HG03066 (cell line): ENCODE data around the gene C3orf18.

ENCODE experiments used
- ATAC-seq: cut with Tn5 transposase; IDR thresholded peaks from one replicate; pipeline ENCODE4 v1.9.1; 2021; ENCODE audit warnings: low read depth; ENCODE audit not compliant: unreplicated experiment

Gene C3orf18

GRCh38 chr3:50567386-50568167, at the start of gene C3orf18:
C3orf18 (minus strand) TSS chr3:50567747; CDS start chr3:50565699, 2,048 bp downstream.
- ATAC-seq, result peak; percentile 62

DNA sequence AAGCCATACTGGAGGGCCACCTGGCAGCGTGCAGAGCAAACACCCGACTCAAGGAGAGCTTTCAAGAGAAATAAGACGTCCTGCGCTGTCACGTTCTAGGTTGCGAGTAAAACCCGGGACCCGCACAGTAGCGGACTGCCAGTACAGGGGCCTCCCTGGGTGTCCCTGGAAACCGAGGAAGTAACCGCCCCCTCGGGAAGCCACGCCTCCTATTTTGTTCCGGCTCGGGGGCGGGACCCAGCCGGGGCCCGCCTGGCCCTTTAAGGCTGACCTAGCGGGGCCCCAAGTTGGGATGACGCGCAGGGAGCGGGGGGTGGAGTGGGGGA, 49.2 kb upstream of the C3orf18 start:
- peak; percentile 58 for ATAC-seq

DNA sequence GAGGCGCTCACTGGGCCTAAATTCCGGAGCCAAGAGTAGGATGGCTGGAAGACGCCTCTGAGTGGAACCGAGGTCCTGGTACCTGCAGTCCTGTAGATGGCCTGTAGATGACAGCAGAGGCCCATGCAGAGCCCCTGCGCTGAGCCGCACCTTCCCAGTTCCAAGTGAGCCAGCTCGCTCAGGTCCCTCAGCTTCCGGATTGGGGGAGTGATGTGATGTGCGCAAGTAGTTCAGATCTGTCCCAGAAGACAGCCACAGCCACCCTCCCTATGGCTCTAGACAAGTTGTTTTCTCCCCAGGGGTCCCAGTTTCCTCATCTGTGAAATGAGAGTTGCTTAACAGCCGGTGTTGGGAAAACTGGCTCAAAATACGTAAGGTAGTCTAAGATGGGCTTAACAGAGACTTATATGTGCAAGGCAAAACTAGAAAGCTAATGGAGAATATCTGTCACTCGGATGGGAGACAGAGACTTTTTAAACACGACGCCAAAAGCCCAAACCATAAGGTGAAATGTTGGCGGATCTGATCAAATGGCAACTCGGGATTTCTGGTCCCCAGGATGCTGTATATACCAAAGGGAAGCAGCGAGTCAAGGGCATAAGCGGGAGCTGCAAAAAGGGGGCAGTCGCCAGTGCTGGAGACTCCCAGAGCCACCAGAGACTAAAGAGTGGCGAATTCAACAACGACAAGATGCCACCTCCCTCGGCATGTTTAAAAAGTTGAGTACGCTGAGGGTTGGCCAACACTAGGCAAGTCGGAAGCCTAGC, 48.6 kb upstream of the C3orf18 start:
- peak; percentile 13 for ATAC-seq

- ATAC-seq, result no peak
Observed at GRCh38 chr3:50615190-50615589, 47.6 kb upstream of the C3orf18 start.

- no peak for ATAC-seq
Observed at GRCh38 chr3:50612970-50613846, 45.7 kb upstream of the C3orf18 start.

DNA sequence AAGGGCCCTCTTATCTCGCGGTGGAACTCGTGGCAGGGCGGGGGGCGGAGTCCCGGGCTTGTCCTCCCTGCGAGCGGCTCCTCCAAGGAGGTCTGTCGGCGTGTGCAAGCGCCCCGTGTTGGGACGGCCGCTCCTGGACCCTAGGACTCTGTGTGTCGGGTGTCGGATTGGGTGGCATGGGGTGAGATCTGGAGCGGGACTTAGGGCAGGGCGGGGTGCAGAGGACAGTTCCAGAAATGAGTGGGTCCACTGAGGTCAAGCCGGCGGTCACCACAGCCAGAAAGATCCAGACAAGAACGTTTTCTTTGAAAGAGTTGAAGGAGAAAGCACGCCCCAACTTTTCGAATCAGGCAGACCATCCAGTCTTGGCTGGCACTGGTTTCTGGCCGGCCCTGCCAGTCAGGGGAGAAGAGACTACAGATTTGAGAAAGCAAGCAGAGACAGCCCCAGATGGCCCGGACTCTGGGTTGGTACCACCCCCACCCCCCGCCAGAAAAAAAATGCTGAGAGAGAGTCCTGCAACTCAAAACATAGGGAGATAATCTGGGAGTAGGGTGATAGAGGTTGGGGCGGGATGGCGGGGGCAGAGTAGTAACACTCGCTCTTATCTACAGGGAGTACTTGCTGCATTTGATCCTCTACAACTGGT, 44.8 kb upstream of the C3orf18 start:
- peak; percentile 9 for ATAC-seq

GRCh38 chr3:50611464-50612233, 44.1 kb upstream of the C3orf18 start, which contains the start of gene CISH:
CISH (minus strand) TSS chr3:50611774; CDS start chr3:50611650, 124 bp downstream.
- ATAC-seq, result peak; percentile 76

GRCh38 chr3:50610992-50611463, 43.5 kb upstream of the C3orf18 start:
- ATAC-seq, result no peak

- no peak for ATAC-seq
Observed at GRCh38 chr3:50610181-50610971, 42.8 kb upstream of the C3orf18 start.

- no peak for ATAC-seq
Observed at GRCh38 chr3:50609763-50610085, 42.2 kb upstream of the C3orf18 start.

DNA sequence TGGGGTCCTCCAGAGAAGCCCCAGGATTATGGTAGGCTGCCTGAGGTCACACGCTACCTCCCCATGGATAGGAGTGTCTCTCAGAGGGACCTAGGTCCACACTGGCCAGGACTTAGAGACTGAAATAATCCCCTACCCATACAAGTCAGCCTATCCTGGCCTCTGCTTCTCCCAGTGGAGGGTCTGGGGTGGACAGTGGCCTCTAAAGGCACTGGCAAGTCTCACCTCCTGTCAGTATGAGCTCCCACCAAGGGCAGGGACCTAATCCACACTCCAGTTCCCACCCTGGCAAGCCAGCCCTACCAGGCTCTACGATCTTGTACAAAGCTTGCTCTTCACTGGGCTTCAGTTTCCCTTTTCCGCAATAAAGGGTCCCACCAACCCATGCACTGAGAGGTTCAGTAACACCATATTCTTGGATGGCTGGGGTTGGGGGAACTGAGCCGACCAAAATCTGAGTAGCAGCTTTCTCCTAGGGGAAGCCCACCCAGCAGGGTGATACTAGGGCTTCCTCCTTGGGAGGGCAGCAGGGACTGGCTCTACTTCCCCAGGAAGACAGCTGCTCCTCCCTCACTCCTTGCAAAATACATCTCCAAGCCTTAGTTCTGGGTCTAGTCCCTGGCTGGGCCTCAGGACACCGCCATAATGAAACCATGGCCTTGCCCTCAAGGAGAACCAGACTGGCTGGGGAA, 41.7 kb upstream of the C3orf18 start:
- ATAC-seq, result no peak

- ATAC-seq, result no peak
Observed at GRCh38 chr3:50608278-50608677, 40.7 kb upstream of the C3orf18 start.

DNA sequence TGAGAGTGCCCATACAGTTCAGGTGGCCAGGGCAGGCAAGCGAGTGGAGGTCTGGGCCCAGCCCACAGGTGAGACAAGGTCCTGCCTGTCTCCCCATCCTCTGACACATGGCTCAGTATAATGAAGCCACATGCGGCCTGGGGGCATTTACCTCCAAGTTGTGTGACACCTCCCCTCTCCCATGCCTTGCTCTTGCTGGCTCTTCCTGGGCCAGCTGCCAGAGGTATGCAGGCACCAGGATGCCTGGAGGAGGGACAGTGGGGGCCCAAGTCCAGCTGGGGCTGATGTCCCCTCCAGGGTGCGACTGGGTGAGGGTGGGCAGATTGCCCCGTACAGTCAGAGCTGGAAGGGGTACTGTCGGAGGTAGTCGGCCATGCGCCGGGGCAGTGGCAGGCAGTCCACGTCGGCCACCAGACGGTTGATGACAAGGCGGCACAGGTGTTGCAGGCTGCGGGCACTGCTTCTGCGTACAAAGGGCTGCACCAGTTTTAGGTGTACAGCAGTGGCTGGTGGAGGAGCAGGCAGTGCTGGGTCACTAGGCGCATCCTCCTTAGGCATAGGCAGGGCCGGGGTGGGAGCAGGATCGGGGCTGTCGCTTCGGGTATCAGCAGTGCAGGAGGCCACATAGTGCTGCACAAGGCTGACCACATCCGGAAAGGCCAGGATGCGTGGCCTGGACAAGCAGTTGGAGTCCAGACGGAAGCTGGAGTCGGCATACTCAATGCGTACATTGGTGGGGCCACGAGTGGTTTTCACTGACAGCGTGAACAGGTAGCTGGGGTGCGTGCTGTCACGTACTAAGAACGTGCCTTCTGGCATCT, 39.9 kb upstream of the C3orf18 start:
- no peak for ATAC-seq

DNA sequence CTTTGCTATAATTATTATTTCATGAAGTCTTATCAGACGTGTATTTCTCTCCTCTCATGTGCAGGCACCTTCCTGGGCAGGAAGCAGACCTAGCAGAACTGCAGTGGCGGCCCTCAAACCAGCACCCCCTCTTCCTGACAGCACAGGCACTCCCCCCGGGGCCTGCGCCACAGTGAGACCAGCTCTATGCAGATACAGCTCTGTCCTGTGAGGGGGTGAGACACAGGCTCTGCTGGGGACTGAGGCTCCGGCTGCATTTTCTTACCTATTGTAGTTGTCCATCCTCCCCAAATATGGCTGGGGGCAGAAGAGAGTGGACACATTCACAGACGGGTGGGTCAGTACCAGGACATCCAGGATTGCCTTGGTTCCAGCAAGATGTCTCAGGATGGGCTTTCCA, 39.0 kb upstream of the C3orf18 start:
- no peak for ATAC-seq

DNA sequence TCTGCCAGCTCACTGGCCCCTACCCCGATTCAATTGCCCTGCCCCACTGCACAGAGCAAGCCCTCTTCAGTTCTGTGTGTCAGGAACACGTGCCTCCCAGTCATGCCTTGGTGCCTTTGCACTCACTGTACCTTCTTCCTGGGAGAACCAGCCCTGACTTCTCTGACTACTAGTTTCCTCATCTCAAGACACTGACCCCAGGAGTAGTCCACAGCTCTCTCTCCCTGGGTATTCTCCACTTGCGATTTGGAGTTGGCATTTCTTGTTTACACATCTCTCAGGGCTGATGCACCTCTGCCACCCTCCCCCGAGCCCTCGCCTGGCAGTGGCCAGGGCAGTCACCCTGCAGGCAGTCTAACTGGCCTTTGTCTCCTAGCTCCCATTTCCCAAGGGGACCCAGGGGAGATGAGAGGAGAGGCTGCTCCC, 38.4 kb upstream of the C3orf18 start:
- no peak for ATAC-seq

DNA sequence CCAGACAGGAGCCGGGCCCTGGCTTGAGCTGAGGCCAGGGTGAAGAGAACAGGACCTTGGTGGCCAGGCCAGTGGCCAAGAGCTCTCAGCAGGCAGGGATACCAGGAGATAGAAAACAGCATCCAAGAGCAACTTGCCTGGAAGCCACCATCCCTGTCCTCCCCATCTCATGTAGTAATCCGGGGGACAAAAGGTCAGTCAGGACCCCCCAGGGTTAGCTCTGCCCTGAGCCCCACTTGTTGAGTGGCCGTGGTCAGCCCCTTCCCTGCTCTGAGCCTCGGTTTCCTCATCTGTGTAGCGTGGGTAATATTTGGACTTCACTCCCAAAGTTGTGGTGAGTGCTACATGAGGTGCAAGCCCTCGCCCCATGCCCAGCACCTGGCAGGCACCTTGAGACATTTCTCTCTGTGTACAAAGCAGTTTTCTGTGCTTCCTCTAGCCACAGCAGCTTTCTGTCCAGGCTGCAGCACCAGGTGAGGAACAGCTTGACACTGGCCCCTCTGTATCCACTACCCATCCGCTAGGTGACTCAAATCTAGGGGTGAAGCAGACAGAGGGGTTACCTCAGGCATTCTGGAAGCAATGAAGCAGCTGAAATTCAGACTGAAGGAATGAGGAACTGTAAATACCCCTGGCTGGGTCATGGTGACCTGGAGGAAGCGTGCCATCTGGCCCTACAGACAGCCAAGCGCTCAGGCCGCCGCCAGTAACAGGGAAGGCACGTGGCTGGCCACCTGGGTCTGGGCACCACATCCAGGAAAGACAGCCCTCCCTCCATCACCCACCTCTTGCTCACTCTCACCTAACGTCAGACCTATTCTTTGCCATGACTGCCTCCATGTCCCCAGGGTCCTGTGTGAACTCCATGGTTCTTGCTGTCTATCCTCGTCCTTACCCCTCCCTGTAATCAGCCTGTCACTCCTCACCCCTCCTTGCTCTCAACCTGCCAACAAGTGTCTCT, 37.4 kb upstream of the C3orf18 start:
- no peak for ATAC-seq
